HepG2 (cell line): Measurements from ENCODE around the gene SALL2. TPM values are rescaled to one million over a fixed set of nuclear protein-coding genes. Genes with fewer than 3 reads are reported as not detected.
A peak's percentile ranks its signal among the peaks of the same experiment; 100 is the strongest.

Source experiments
- ATAC-seq: fragments of 200-7000 bp; cut with Tn5 transposase; 3 replicates; pipeline ENCODE4 v1.9.1; 2020; ENCODE audit warnings: mild to moderate bottlenecking, moderate library complexity
- BruUV-seq: library from RNA; stranded (reverse); fragments of 400-500 nt; replicated peaks from 2 replicates; lab custom pipeline; 2021; lab: Mats Ljungman, UMichigan
- CTCF ChIA-PET: fragments of 300-600 bp; formaldehyde crosslinking; extraction: SDS; loops from one replicate; lab custom pipeline; 2021; ENCODE audit warnings: low total read pairs, inconsistent platforms, low intra/inter-chr PET ratio; lab: Yijun Ruan, JAX
- POLR2A ChIA-PET: fragments of 350-600 bp; sonication (Branson Sonifier 250); formaldehyde crosslinking; loops from one replicate; lab custom pipeline; 2020; ENCODE audit warnings: antibody characterized with exemption, inconsistent platforms; lab: Yijun Ruan, JAX
- DNase-seq: peaks from one replicate; pipeline ENCODE4 v3.0.0-alpha.2; 2015; ENCODE audit warnings: low spot score
- FAIRE-seq: peaks from 3 replicates; lab custom pipeline; 2011; peaks lifted over from hg19 to GRCh38; lab: Jason Lieb, UNC
- H2AFZ ChIP-seq: one replicate; pipeline ENCODE4 v1.6.1; 2011; ENCODE audit warnings: low read length, inconsistent platforms
- H3K27ac ChIP-seq: fragments of 300-600 bp; 3 replicates; pipeline ENCODE4 v1.8.0; 2011; ENCODE audit warnings: mixed run types, mild to moderate bottlenecking, mixed read lengths, low read length, inconsistent platforms; ENCODE audit not compliant: insufficient read depth; ENCODE audit errors: extremely low read length
- H3K27me3 ChIP-seq, 2 experiments: fragments of 200-600 bp in 1 of 2; 2 replicates in 1 of 2; 3 replicates in 1 of 2; pipeline versions ENCODE4 v1.6.0 to v1.8.0; 2011; ENCODE audit warnings: low read length in 2 of 2, mild to moderate bottlenecking in 2 of 2, moderate library complexity in 2 of 2, inconsistent platforms in 1 of 2; ENCODE audit not compliant: insufficient read depth in 2 of 2, control insufficient read depth in 1 of 2
- H3K36me3 ChIP-seq, 2 experiments: fragments of 200-600 bp in 1 of 2; replicated peaks in 1 of 2; 2 replicates in 1 of 2; 3 replicates in 1 of 2; pipeline versions ENCODE4 v1.5.1 to v1.8.0; 2011; ENCODE audit warnings: low read length in 2 of 2, inconsistent platforms in 1 of 2; ENCODE audit not compliant: insufficient read depth in 2 of 2, control insufficient read depth in 1 of 2
- H3K4me1 ChIP-seq: 2 replicates; pipeline ENCODE4 v1.5.1; 2012; ENCODE audit warnings: low read length, inconsistent platforms; ENCODE audit not compliant: insufficient read depth
- H3K4me2 ChIP-seq: 2 replicates; pipeline ENCODE4 v1.6.0; 2011; ENCODE audit warnings: low read depth, low read length, inconsistent platforms
- H3K4me3 ChIP-seq, 3 experiments: fragments of 200-600 bp in 1 of 3; sonication (generic), shearing (Covaris generic) in 1 of 3; replicated peaks in 1 of 3; 2 replicates each; pipeline ENCODE4 v1.5.1; 2011 to 2016; ENCODE audit warnings: low read length in 3 of 3, inconsistent platforms in 2 of 3, low read depth in 2 of 3, mild to moderate bottlenecking in 2 of 3, control low read depth in 1 of 3, mixed read lengths in 1 of 3; ENCODE audit not compliant: insufficient read depth in 1 of 3
- H3K79me2 ChIP-seq: one replicate; pipeline ENCODE4 v1.6.1; 2011; ENCODE audit warnings: low read length, inconsistent platforms; ENCODE audit not compliant: insufficient read depth
- H3K9ac ChIP-seq: 2 replicates; pipeline ENCODE4 v1.6.0; 2011; ENCODE audit warnings: mild to moderate bottlenecking, low read depth, low read length, inconsistent platforms; ENCODE audit not compliant: insufficient read depth
- H3K9me3 ChIP-seq: 2 replicates; pipeline ENCODE4 v1.5.1; 2012; ENCODE audit warnings: mild to moderate bottlenecking, low read length
- H4K20me1 ChIP-seq: 2 replicates; pipeline ENCODE4 v1.6.0; 2011; ENCODE audit warnings: inconsistent platforms, mild to moderate bottlenecking, low read length, moderate library complexity; ENCODE audit not compliant: insufficient read depth
- ARNT2 ChIP-seq: sonication (generic); formaldehyde crosslinking; IDR thresholded peaks from 2 replicates; pipeline ENCODE4 v1.8.0; 2022; ENCODE audit warnings: mild to moderate bottlenecking, low read depth, missing genetic modification reagents, moderate library complexity
- CBX5 ChIP-seq: sonication (generic); formaldehyde crosslinking; IDR thresholded peaks from 2 replicates; pipeline ENCODE4 v1.4.0; 2020; ENCODE audit warnings: missing genetic modification reagents, borderline replicate concordance
- EP300 ChIP-seq, 3 experiments: sonication (generic) in 1 of 3; formaldehyde crosslinking in 1 of 3; IDR thresholded peaks; 2 replicates each; pipeline versions ENCODE4 v1.5.1 to v1.6.1; 2011 to 2020; ENCODE audit warnings: low read depth in 2 of 3, low read length in 2 of 3, borderline replicate concordance in 1 of 3, improper control_type of control experiment in 1 of 3, mild to moderate bottlenecking in 1 of 3, missing genetic modification reagents in 1 of 3, moderate library complexity in 1 of 3
- GTF3A ChIP-seq: sonication (generic); formaldehyde crosslinking; conservative IDR thresholded peaks from 2 replicates; pipeline ENCODE4 v1.4.0; 2020; ENCODE audit warnings: mild to moderate bottlenecking, missing genetic modification reagents
- MIER2 ChIP-seq: IDR thresholded peaks from 2 replicates; pipeline ENCODE4 v1.6.1; 2016; ENCODE audit warnings: missing biosample characterization, missing genetic modification reagents
- MLXIP ChIP-seq: sonication (generic); formaldehyde crosslinking; IDR thresholded peaks from 2 replicates; pipeline ENCODE4 v1.9.0; 2021; ENCODE audit warnings: missing genetic modification reagents, borderline replicate concordance
- NFKBIZ ChIP-seq: IDR thresholded peaks from 2 replicates; pipeline ENCODE4 v1.6.1; 2018; ENCODE audit warnings: missing genetic modification reagents, missing compliant biosample characterization
- RFXAP ChIP-seq: sonication (generic); formaldehyde crosslinking; IDR thresholded peaks from 2 replicates; pipeline ENCODE4 v1.4.0; 2020; ENCODE audit warnings: missing genetic modification reagents, borderline replicate concordance
- SNAPC4 ChIP-seq: sonication (generic); formaldehyde crosslinking; IDR thresholded peaks from 2 replicates; pipeline ENCODE4 v1.4.0; 2020; ENCODE audit warnings: mild to moderate bottlenecking, missing genetic modification reagents
- SSRP1 ChIP-seq: IDR thresholded peaks from 2 replicates; pipeline ENCODE4 v1.6.1; 2016; ENCODE audit warnings: control low read depth
- TBL1XR1 ChIP-seq: fragments of 150-350 bp; IDR thresholded peaks from 2 replicates; pipeline ENCODE4 v1.6.1; 2014; ENCODE audit warnings: borderline replicate concordance, low read length; ENCODE audit not compliant: partially characterized antibody
- TBX2 ChIP-seq: sonication (generic); formaldehyde crosslinking; IDR thresholded peaks from 2 replicates; pipeline ENCODE4 v1.5.0; 2020; ENCODE audit warnings: missing genetic modification reagents, mild to moderate bottlenecking, borderline replicate concordance
- TOE1 ChIP-seq: sonication (generic); formaldehyde crosslinking; IDR thresholded peaks from 2 replicates; pipeline ENCODE4 v1.4.0; 2020; ENCODE audit warnings: mild to moderate bottlenecking, missing genetic modification reagents
- ZFP36 ChIP-seq: fragments of 150-350 bp; IDR thresholded peaks from 2 replicates; pipeline ENCODE4 v1.6.1; 2018; ENCODE audit warnings: borderline replicate concordance, low read length, low read depth; ENCODE audit not compliant: partially characterized antibody
- ZNF446 ChIP-seq: sonication (generic); formaldehyde crosslinking; IDR thresholded peaks from 2 replicates; pipeline ENCODE4 v1.5.0; 2020; ENCODE audit warnings: mild to moderate bottlenecking, missing genetic modification reagents
- ZNF510 ChIP-seq: sonication (generic); formaldehyde crosslinking; IDR thresholded peaks from 2 replicates; pipeline ENCODE4 v1.4.0; 2020; ENCODE audit warnings: low read depth, mild to moderate bottlenecking, missing genetic modification reagents
- ZNF737 ChIP-seq: sonication (generic); formaldehyde crosslinking; IDR thresholded peaks from 2 replicates; pipeline ENCODE4 v1.5.0; 2020; ENCODE audit warnings: missing genetic modification reagents, mild to moderate bottlenecking, borderline replicate concordance
- WGBS: methylation state at CpG from one replicate; pipeline ENCODE4 v1.1.6; 2017; ENCODE audit warnings: low lambda C conversion rate; 5-methylcytosine and 5-hydroxymethylcytosine counted together
- in situ Hi-C: cut with HindIII; loops from 2 replicates; pipeline ENCODE4 v1.10.0; 2017; ENCODE audit warnings: low pct_unique_long_range_greater_than_20kb; ENCODE audit not compliant: extremely low pct_ligation_motif_present
- intact Hi-C: fragments of 100-400 bp; cut with micrococcal nuclease; formaldehyde crosslinking; loops from one replicate; pipeline ENCODE4 v1.10.0; 2022; ENCODE audit not compliant: unreplicated experiment
- polyA plus RNA-seq, 8 experiments: library from polyadenylated mRNA; depleted of rRNA in 3 of 8; stranded (reverse) in 7 of 8; unstranded in 1 of 8; fragments of >200 nt; fragmentation: Illumina TruSeq in 4 of 8; extraction: Trizol in 4 of 8; gene quantifications; 2 replicates each; pipeline versions ENCODE4 v1.2.1 to v1.2.3, GENCODE V29; 2011 to 2016; ENCODE audit warnings: low read depth in 4 of 8, missing spikeins in 1 of 8, mixed read lengths in 1 of 8; ENCODE audit not compliant: insufficient read depth in 1 of 8
- total RNA-seq, 5 experiments: library from RNA; depleted of rRNA; stranded (reverse); fragments of >200 nt; fragmentation: Illumina TruSeq; extraction: Trizol; gene quantifications; 2 replicates each; pipeline ENCODE4 v1.2.3, GENCODE V29; 2016; ENCODE audit warnings: low read depth in 1 of 5

Gene SALL2
- total and polyA plus RNA-seq, 2 of the 13 experiments (the other 11 are each of a cell fraction or from before 2014, with no cell fraction given): 4.9 to 5.8 TPM

GRCh38 chr14:21476523-21476924 is 49.6 kb downstream of the SALL2 start:
- no peaks in the 10 kb centered on the region for H4K20me1 ChIP-seq
- ATAC-seq: peak; percentile 84
- peaks cover 50% of the 10 kb centered on the region for H3K79me2 ChIP-seq
- intact Hi-C loops: loop anchor here (1.0 to 2.0 kb wide), 3 partner anchors 20 to 1016 kb away; partner anchors contain the start of genes CHD8 and PIP4P1
- H3K27ac ChIP-seq: peak overlapping the region; percentile 87
- POLR2A ChIA-PET: interaction anchor here (0.9 to 5.2 kb wide), 9 partner anchors 12 to 92 kb away, joined by 3 to 47 read pairs (median 9); partner anchors contain the start of genes CHD8 and METTL3
- no peak for FAIRE-seq
- H3K9ac ChIP-seq: peak overlapping the region; percentile 95
- peak; percentile 88 for DNase-seq
- H3K27me3 ChIP-seq: no peaks in the 10 kb centered on the region; a peak in 1 of 5 replicates
- peak overlapping the region; percentile 88 for H2AFZ ChIP-seq
- peak overlapping the region; percentile 83 to 99 (median 87) for H3K4me3 ChIP-seq
- in situ Hi-C loops: no loop called here
- H3K9me3 ChIP-seq: no peaks in the 10 kb centered on the region
- peaks cover 34% of the 10 kb centered on the region for H3K4me1 ChIP-seq
- CTCF ChIA-PET: interaction anchor here (0.7 to 2.0 kb wide), 3 partner anchors 20 to 81 kb away, joined by 3 to 19 read pairs (median 12); partner anchors contain the start of gene CHD8
- H3K4me2 ChIP-seq: peak overlapping the region; percentile 84
- no TSS peak for BruUV-seq
- peaks cover 7 to 30% of the 10 kb centered on the region in 2 experiments for H3K36me3 ChIP-seq
- WGBS: 2% methylated on average over 13 of the region's 27 CpGs
- TF ChIP-seq ZNF446 (CRISPR knock-in tag) (no peak), SNAPC4 (CRISPR knock-in tag) (no peak), MLXIP (CRISPR knock-in tag) (no peak), TBL1XR1 (no peak), EP300 (IDR thresholded peaks at IDR 0.05; ENCODE audit: low read depth in 2 of 2, low read length in 2 of 2) (no peak), EP300 (CRISPR knock-in tag; IDR thresholded peaks at IDR 0.05; ENCODE audit: borderline replicate concordance) (peak; percentile 34; the same call in 1 of the 2 replicates), TOE1 (no peak), ZFP36 (no peak), RFXAP (no peak), CBX5 (CRISPR knock-in tag) (peak; percentile 44; the same call in 1 of the 2 replicates), MIER2 (CRISPR knock-in tag) (peak; percentile 75; the same call in 1 of the 2 replicates), TBX2 (CRISPR knock-in tag) (no peak), ZNF737 (CRISPR knock-in tag) (no peak), ZNF510 (no peak), ARNT2 (CRISPR knock-in tag) (no peak), GTF3A (CRISPR knock-in tag) (no peak), SSRP1 (CRISPR knock-in tag) (peak; percentile 10; the same call in 1 of the 2 replicates), NFKBIZ (no peak)
